Skeletal muscle tissue (tissue), 4 donors: Measurements from ENCODE around the gene ARHGEF28. TPM values are rescaled to one million over a fixed set of nuclear protein-coding genes. Genes with fewer than 3 reads are reported as not detected.

ENCODE experiments used
- H3K27ac ChIP-seq: one replicate; pipeline ENCODE4 v1.7.0; 2013; ENCODE audit warnings: mild to moderate bottlenecking, low read depth, low read length, inconsistent platforms
- H3K27me3 ChIP-seq, 3 donors: one replicate each; pipeline ENCODE4 v1.7.0; 2013; ENCODE audit warnings: low read length in 3 of 3; ENCODE audit not compliant: control insufficient read depth in 3 of 3, insufficient read depth in 3 of 3
- H3K36me3 ChIP-seq, 3 donors: one replicate each; pipeline ENCODE4 v1.7.0; 2013; ENCODE audit warnings: low read length in 3 of 3; ENCODE audit not compliant: control insufficient read depth in 3 of 3, insufficient read depth in 3 of 3
- H3K4me1 ChIP-seq, 3 donors: one replicate each; pipeline ENCODE4 v1.7.0; 2013; ENCODE audit warnings: low read length in 3 of 3, mild to moderate bottlenecking in 3 of 3; ENCODE audit not compliant: control insufficient read depth in 3 of 3, insufficient read depth in 3 of 3
- H3K4me3 ChIP-seq, 3 donors: one replicate each; pipeline ENCODE4 v1.7.0; 2013; ENCODE audit warnings: low read length in 3 of 3
- H3K9ac ChIP-seq, 3 donors: one replicate each; pipeline ENCODE4 v1.7.0; 2013; ENCODE audit warnings: low read length in 3 of 3, mild to moderate bottlenecking in 3 of 3, moderate library complexity in 2 of 3, low read depth in 1 of 3
- H3K9me3 ChIP-seq, 3 donors: one replicate each; pipeline ENCODE4 v1.7.0; 2013; ENCODE audit warnings: low read length in 3 of 3; ENCODE audit not compliant: control insufficient read depth in 3 of 3
- total RNA-seq: library from RNA; depleted of rRNA; stranded (reverse); fragments of >200 nt; gene quantifications from one replicate; pipeline ENCODE4 v1.2.3, GENCODE V29; 2014
- donor health status: Osteomylitis.

Gene ARHGEF28
- total RNA-seq, 1 donor from 2014 or later, result 8.4 TPM

DNA sequence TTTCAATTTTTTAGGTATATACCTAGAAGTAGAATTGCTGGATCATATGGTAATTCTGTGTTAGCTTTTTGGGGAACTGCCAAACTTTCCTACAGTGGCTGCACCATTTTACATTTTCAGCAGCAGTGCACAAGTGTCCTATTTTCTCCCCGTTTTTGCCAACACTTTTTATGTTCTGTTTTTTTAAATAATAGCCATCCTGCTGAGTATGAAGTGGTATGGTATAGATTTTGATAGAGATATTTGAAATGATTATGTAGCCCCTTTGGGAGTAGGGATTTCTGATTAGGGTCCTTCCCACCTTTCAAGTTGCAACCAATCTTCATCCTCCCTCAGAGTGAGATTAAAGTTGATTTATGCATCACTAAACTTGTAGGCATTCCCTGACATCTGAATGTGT lies 76.5 kb downstream of the ARHGEF28 start:
- H3K9me3 ChIP-seq, result no peaks in the 10 kb centered on the region

DNA sequence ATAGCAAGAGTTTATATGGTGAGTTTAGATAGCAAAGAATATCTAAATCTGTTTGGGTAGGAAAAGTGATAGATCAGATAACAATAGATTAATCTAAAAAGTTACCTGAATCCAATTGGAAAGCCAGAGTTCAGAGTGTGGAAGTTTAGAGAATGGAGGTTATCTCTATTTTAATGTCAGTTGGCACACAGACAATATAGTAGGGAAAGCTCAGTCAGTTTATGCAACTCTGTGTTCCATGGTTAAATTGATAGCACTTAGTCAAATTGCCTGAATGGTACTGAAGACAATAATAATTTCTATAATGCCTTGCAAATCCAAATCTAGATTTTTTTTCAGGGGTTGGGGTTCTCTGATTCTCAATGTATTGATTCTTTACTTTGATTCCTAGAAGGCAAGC lies 77.0 kb downstream of the ARHGEF28 start:
- H3K4me3 ChIP-seq, result no peak overlapping the region
- H3K4me1 ChIP-seq, result no peaks in the 10 kb centered on the region
- H3K9ac ChIP-seq, result no peak overlapping the region
- no peak overlapping the region for H3K27ac ChIP-seq
- H3K36me3 ChIP-seq, result no peaks in the 10 kb centered on the region
- H3K27me3 ChIP-seq, result no peaks in the 10 kb centered on the region
- H3K9me3 ChIP-seq, result no peaks in the 10 kb centered on the region

More for the DNA sequence above, 76.5 kb downstream of the ARHGEF28 start:
- Histone ChIP-seq H3K9ac (no peak overlapping the region), H3K4me1 (no peaks in the 10 kb centered on the region), H3K27me3 (no peaks in the 10 kb centered on the region), H3K36me3 (no peaks in the 10 kb centered on the region), H3K4me3 (no peak overlapping the region), H3K27ac (no peak overlapping the region)

DNA sequence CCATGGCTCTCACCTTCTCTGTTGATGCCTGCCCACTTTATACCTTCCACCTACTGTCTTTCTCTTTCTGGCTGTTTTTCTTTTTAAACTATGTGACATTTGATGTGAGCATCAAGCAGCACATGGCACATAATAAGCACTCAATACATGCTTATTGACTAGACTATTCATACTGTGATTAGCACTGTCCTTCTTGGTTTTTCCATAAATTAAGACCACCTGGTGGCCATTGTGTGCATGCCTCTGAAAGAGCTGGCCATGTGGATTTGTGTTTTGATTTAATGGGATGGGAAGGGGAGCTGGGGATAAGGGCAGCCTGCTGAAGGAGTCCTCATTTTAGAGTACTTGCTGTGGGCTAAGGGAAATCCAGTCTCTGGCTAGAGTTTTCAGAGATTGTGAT lies 79.4 kb downstream of the ARHGEF28 start:
- H3K9ac ChIP-seq, result no peak overlapping the region
- H3K27me3 ChIP-seq, result no peaks in the 10 kb centered on the region
- no peaks in the 10 kb centered on the region for H3K9me3 ChIP-seq
- no peak overlapping the region for H3K27ac ChIP-seq
- no peak overlapping the region for H3K4me3 ChIP-seq
- H3K4me1 ChIP-seq, result no peaks in the 10 kb centered on the region
- H3K36me3 ChIP-seq, result no peaks in the 10 kb centered on the region

DNA sequence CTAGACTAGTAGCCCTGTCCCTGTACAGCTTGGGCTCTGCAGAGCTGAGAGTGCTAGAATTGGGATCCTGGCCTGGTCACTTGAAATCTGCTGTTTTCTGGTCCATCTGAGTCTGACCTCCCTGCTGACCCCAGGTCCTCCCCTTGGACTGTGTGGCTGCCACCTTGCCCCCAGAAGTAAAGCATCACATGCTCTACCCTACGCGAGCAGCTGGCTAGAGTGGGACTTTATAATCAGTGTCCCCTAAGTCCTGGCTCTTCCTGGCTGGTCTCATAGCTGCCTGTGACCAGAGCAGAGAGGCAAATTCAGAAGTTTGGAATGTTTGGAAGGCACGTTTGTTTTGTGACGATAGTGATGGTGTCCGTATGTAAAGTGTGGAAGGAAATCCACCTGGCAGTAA lies 81.0 kb downstream of the ARHGEF28 start:
- Histone ChIP-seq H3K4me1 (no peaks in the 10 kb centered on the region), H3K9me3 (no peaks in the 10 kb centered on the region), H3K27me3 (no peaks in the 10 kb centered on the region), H3K4me3 (no peak overlapping the region), H3K27ac (no peak overlapping the region), H3K9ac (no peak overlapping the region), H3K36me3 (no peaks in the 10 kb centered on the region)

DNA sequence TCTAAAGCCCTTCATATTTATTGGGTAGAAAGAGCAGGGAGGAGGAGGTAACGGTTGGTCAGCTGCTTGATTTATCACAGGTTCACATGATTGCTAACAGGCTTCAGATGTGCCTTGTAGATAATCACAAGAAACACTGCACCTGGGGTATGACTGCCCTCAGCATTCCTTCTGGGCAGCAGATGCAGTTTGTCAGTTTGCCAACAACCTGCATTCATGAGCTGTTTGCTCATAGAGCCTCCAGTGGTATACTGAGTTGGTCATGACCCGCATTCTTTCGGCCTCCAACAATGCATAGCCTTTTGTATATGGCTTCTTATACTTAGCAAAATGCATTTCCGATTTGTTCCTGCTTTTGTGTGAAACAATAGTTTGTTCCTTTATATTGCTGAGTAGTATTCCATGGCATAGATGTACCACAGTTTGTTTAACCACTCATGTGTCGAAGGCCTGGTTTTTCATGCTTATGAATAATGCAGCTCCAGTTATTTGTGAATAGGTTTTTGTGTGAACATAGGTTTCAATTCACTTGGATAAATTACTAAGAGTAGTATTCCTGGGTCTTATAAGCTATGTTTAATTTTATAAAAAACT lies 83.6 kb downstream of the ARHGEF28 start:
- Histone ChIP-seq H3K4me3 (no peak overlapping the region), H3K9me3 (no peaks in the 10 kb centered on the region), H3K27me3 (no peaks in the 10 kb centered on the region), H3K4me1 (no peaks in the 10 kb centered on the region), H3K27ac (no peak overlapping the region), H3K9ac (no peak overlapping the region), H3K36me3 (no peaks in the 10 kb centered on the region)

DNA sequence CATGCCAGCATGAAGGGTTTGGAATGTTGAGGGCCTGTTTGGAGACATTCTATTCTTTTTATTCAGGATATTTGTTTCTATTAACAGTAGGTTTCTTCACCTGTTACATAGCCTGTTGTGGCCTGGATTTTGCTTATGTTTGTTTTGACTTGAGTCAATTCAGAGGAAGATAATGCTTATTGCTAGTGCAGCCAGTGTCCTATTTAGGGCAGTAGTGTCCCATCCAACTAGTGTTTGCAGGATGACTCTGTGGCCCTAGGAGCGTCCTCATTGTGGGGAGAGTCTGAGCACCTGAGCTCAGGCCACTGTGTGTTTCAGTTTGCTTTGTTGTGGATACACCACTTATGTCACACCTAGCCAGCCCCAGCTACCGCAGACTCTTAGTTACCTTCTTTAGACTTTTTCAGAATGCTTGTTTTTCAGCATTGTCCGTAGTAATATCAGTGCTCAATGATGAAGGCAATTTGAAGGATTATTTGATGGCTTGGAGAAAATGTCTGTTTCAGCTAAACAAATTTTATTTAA lies 90.3 kb downstream of the ARHGEF28 start:
- H3K9ac ChIP-seq, result no peak overlapping the region
- H3K4me3 ChIP-seq, result no peak overlapping the region
- no peaks in the 10 kb centered on the region for H3K27me3 ChIP-seq
- H3K9me3 ChIP-seq, result no peaks in the 10 kb centered on the region
- no peaks in the 10 kb centered on the region for H3K36me3 ChIP-seq
- H3K27ac ChIP-seq, result no peak overlapping the region
- H3K4me1 ChIP-seq, result no peaks in the 10 kb centered on the region

DNA sequence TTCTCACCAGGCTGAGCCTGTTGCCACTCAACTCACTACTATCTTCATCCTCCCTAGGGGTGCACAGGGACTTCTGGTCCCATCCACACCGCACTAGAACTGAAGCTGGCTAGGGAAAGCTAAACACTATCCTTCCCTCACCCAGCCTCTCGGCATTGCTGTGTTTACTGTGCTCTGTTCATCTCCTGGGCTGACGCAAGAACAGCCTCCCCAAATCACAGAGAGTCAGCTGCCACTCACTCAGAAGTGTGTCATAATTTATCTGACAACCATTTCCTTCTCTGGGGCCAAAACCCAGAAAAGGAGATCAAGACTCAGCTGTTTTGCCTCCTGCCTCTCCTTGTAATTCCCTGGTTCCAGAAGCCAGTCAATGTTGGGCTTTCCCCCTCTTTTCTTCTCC lies 92.8 kb downstream of the ARHGEF28 start:
- no peaks in the 10 kb centered on the region for H3K27me3 ChIP-seq
- H3K9me3 ChIP-seq, result no peaks in the 10 kb centered on the region
- H3K27ac ChIP-seq, result no peak overlapping the region
- no peaks in the 10 kb centered on the region for H3K4me1 ChIP-seq
- H3K36me3 ChIP-seq, result no peaks in the 10 kb centered on the region
- H3K9ac ChIP-seq, result no peak overlapping the region
- no peak overlapping the region for H3K4me3 ChIP-seq

DNA sequence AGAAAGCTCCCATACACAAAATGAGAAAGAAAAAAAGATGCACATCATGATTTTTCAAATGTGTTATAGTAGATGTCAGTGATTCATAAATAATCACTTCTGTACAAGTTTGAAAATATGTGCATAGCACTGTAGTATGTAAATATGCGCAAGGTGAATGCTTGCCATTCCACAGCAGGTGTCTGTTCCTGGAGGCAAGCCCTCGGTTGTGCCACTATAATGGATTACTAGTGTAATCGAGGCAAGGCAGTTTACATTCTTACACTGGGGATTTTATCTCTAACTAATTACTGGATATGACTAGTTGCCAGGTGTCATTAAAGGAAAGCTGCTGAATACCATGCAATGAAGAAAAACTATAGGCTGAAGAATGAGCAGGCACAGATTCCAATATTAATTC lies 93.6 kb downstream of the ARHGEF28 start:
- Histone ChIP-seq H3K4me1 (no peaks in the 10 kb centered on the region), H3K9ac (no peak overlapping the region), H3K36me3 (no peaks in the 10 kb centered on the region), H3K27ac (no peak overlapping the region), H3K27me3 (no peaks in the 10 kb centered on the region), H3K9me3 (no peaks in the 10 kb centered on the region), H3K4me3 (no peak overlapping the region)

DNA sequence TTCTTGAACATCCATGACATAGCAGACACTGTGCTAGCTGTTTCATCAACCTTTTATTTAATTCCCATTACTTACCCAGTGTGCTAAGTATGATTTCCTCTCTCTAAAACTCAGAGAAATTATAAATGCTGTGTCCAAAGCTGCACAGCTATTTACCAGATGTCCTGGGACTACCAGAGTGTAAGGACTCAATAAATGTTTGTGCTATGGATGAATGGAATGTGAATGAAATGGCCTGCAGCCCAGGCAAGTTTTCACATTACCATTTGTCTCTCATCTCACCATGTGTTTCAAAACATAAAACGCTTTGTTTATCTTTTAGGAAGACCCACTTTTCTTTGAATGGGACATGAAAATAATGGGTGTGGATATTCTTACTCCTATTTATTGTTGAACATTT lies 96.2 kb downstream of the ARHGEF28 start:
- H3K27ac ChIP-seq, result no peak overlapping the region

DNA sequence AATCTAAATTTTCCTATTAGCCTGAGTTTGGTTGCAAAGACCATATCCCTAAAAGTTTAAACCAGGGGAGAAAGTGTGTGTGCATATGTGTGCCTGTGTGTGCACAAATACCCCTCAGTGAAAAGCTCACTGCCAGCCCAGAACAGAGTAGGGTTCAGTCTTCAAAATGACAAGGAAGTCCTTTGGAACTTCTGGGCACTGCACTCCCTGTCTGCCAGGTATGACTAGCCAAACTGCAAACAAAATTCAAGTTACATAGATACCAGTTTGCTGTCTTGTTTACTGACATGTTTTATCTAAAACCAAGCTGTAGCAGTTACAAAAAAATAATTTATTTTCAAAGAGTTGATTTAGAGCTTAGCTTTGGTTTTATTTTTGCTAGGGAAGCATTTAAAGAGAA lies 100.1 kb downstream of the ARHGEF28 start:
- H3K27me3 ChIP-seq, result no peaks in the 10 kb centered on the region
- H3K36me3 ChIP-seq, result no peaks in the 10 kb centered on the region
- H3K27ac ChIP-seq, result no peak overlapping the region
- H3K9me3 ChIP-seq, result no peaks in the 10 kb centered on the region
- no peak overlapping the region for H3K4me3 ChIP-seq
- H3K4me1 ChIP-seq, result no peaks in the 10 kb centered on the region
- no peak overlapping the region for H3K9ac ChIP-seq

More for the DNA sequence above, 96.2 kb downstream of the ARHGEF28 start:
- Histone ChIP-seq H3K4me1 (no peaks in the 10 kb centered on the region), H3K9me3 (no peaks in the 10 kb centered on the region), H3K27me3 (no peaks in the 10 kb centered on the region), H3K4me3 (no peak overlapping the region), H3K36me3 (no peaks in the 10 kb centered on the region), H3K9ac (no peak overlapping the region)
